WTC11 (cell line): ENCODE results near the gene GRN. TPM values are rescaled to one million over a fixed set of nuclear protein-coding genes. Genes with fewer than 3 reads are reported as not detected.

Source experiments
- ATAC-seq: fragments of 200-7000 bp; cut with Tn5 transposase; 2 replicates; pipeline ENCODE4 v1.10.0; 2021; ENCODE audit warnings: mild to moderate bottlenecking, moderate library complexity
- CTCF ChIA-PET: fragments of 300-600 bp; sonication (Branson Sonifier 250); formaldehyde crosslinking; loops from one replicate; lab custom pipeline; 2021; ENCODE audit warnings: antibody characterized with exemption; lab: Charles Lee
- POLR2A ChIA-PET: fragments of 350-600 bp; sonication (Branson Sonifier 250); formaldehyde crosslinking; loops from one replicate; lab custom pipeline; 2021; ENCODE audit warnings: antibody characterized with exemption; lab: Charles Lee
- DNase-seq: peaks from one replicate; pipeline ENCODE4 v3.0.0; 2021; ENCODE audit warnings: low spot score
- H3K27ac Mint-ChIP-seq: 2 replicates; pipeline ENCODE4 v1.8.0; 2021; ENCODE audit warnings: mixed read lengths
- H3K27me3 Mint-ChIP-seq: 2 replicates; pipeline ENCODE4 v1.8.0; 2021; ENCODE audit warnings: low read depth, mild to moderate bottlenecking, moderate library complexity, mixed read lengths
- H3K36me3 Mint-ChIP-seq: 2 replicates; pipeline ENCODE4 v1.8.0; 2021; ENCODE audit warnings: mixed read lengths
- H3K4me1 Mint-ChIP-seq: 2 replicates; pipeline ENCODE4 v1.8.0; 2022; ENCODE audit warnings: mixed read lengths
- H3K4me3 Mint-ChIP-seq: 2 replicates; pipeline ENCODE4 v1.8.0; 2021; ENCODE audit warnings: mild to moderate bottlenecking, moderate library complexity, mixed read lengths
- H3K9me3 Mint-ChIP-seq: 2 replicates; pipeline ENCODE4 v1.8.0; 2021; ENCODE audit warnings: mixed read lengths
- CREM ChIP-seq: sonication (generic); formaldehyde crosslinking; IDR thresholded peaks from 2 replicates; pipeline ENCODE4 v1.8.1; 2022; ENCODE audit warnings: mild to moderate bottlenecking, missing genetic modification reagents, moderate library complexity
- E2F1 ChIP-seq: sonication (generic); formaldehyde crosslinking; IDR thresholded peaks from 2 replicates; pipeline ENCODE4 v1.8.0; 2022; ENCODE audit warnings: mild to moderate bottlenecking, missing genetic modification reagents
- E2F5 ChIP-seq: sonication (generic); formaldehyde crosslinking; IDR thresholded peaks from 2 replicates; pipeline ENCODE4 v1.8.1; 2022; ENCODE audit warnings: mild to moderate bottlenecking, moderate library complexity, missing genetic modification reagents
- JAZF1 ChIP-seq: fragments of 250-450 bp; sonication (Bioruptor Pico); IDR thresholded peaks from 2 replicates; pipeline ENCODE4 v1.9.0; 2021; ENCODE audit warnings: moderate library complexity, mild to moderate bottlenecking, inconsistent platforms
- NFE2L1 ChIP-seq: sonication (generic); formaldehyde crosslinking; IDR thresholded peaks from 2 replicates; pipeline ENCODE4 v1.8.1; 2023; ENCODE audit warnings: missing genetic modification reagents
- PREB ChIP-seq: sonication (generic); formaldehyde crosslinking; IDR thresholded peaks from 2 replicates; pipeline ENCODE4 v1.8.1; 2022; ENCODE audit warnings: mild to moderate bottlenecking, missing genetic modification reagents, moderate library complexity, borderline replicate concordance
- RORB ChIP-seq: fragments of 250-450 bp; sonication (Bioruptor Pico); IDR thresholded peaks from 2 replicates; pipeline ENCODE4 v1.9.0; 2021; ENCODE audit warnings: mild to moderate bottlenecking
- SMAD4 ChIP-seq: sonication (generic); formaldehyde crosslinking; IDR thresholded peaks from 2 replicates; pipeline ENCODE4 v1.8.0; 2022; ENCODE audit warnings: mild to moderate bottlenecking, missing genetic modification reagents
- SP1 ChIP-seq: sonication (generic); formaldehyde crosslinking; conservative IDR thresholded peaks from 2 replicates; pipeline ENCODE4 v1.8.1; 2022; ENCODE audit warnings: missing genetic modification reagents
- TEAD1 ChIP-seq: sonication (generic); formaldehyde crosslinking; IDR thresholded peaks from 2 replicates; pipeline ENCODE4 v1.8.0; 2022; ENCODE audit warnings: mild to moderate bottlenecking, missing genetic modification reagents
- TP53 ChIP-seq: sonication (generic); formaldehyde crosslinking; IDR thresholded peaks from 2 replicates; pipeline ENCODE4 v1.8.1; 2023; ENCODE audit warnings: mild to moderate bottlenecking, missing genetic modification reagents
- ZNF138 ChIP-seq: sonication (generic); formaldehyde crosslinking; conservative IDR thresholded peaks from 2 replicates; pipeline ENCODE4 v1.8.1; 2022; ENCODE audit warnings: mild to moderate bottlenecking, moderate library complexity, missing genetic modification reagents
- ZNF219 ChIP-seq: sonication (generic); formaldehyde crosslinking; IDR thresholded peaks from 2 replicates; pipeline ENCODE4 v1.8.0; 2023; ENCODE audit warnings: missing genetic modification reagents, mild to moderate bottlenecking, borderline replicate concordance
- total RNA-seq: library from RNA; stranded (reverse); gene quantifications from 3 replicates; pipeline ENCODE4 v1.2.3, GENCODE V29; 2021
- TF ChIP-seq, protein P1 (sequence below): sonication (generic); formaldehyde crosslinking; IDR thresholded peaks from 2 replicates; pipeline ENCODE4 v1.8.1; 2023; ENCODE audit warnings: mild to moderate bottlenecking, missing genetic modification reagents, moderate library complexity
- TF ChIP-seq, protein P2 (sequence below): sonication (generic); formaldehyde crosslinking; IDR thresholded peaks from 2 replicates; pipeline ENCODE4 v1.8.1; 2022; ENCODE audit warnings: low read depth, missing genetic modification reagents, borderline replicate concordance
- TF ChIP-seq, protein P3 (sequence below): sonication (generic); formaldehyde crosslinking; IDR thresholded peaks from 2 replicates; pipeline ENCODE4 v1.8.1; 2023; ENCODE audit warnings: mild to moderate bottlenecking, missing genetic modification reagents
- TF ChIP-seq, protein P4 (sequence below): sonication (generic); formaldehyde crosslinking; IDR thresholded peaks from 2 replicates; pipeline ENCODE4 v1.8.0; 2022; ENCODE audit warnings: mild to moderate bottlenecking, missing genetic modification reagents
- TF ChIP-seq, protein P5 (sequence below): sonication (generic); formaldehyde crosslinking; IDR thresholded peaks from 2 replicates; pipeline ENCODE4 v1.8.0; 2023; ENCODE audit warnings: missing genetic modification reagents, mild to moderate bottlenecking, borderline replicate concordance
- TF ChIP-seq, protein P6 (sequence below): fragments of 250-450 bp; sonication (Bioruptor Pico); IDR thresholded peaks from 2 replicates; pipeline ENCODE4 v1.9.0; 2021; ENCODE audit warnings: moderate library complexity, mild to moderate bottlenecking, inconsistent platforms, borderline replicate concordance

Gene GRN
- total RNA-seq, 1 experiment from 2014 or later, result 177 TPM

GRCh38 chr17:44315760-44316731 lies 29.1 kb upstream of the GRN start:
- DNase-seq, result peak; percentile 95
- POLR2A ChIA-PET, result interaction anchor here (0.6 to 2.7 kb wide), 19 partner anchors 8 to 661 kb away, joined by 3 to 28 read pairs (median 3); partner anchors contain the start of genes HDAC5, RUNDC3A, TMUB2 and UBTF
- no peaks in the 10 kb centered on the region for H3K9me3 Mint-ChIP-seq
- TF ChIP-seq, protein P1, sequence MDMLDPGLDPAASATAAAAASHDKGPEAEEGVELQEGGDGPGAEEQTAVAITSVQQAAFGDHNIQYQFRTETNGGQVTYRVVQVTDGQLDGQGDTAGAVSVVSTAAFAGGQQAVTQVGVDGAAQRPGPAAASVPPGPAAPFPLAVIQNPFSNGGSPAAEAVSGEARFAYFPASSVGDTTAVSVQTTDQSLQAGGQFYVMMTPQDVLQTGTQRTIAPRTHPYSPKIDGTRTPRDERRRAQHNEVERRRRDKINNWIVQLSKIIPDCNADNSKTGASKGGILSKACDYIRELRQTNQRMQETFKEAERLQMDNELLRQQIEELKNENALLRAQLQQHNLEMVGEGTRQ (CRISPR knock-in tag), result no peak
- TF ChIP-seq, protein P2, sequence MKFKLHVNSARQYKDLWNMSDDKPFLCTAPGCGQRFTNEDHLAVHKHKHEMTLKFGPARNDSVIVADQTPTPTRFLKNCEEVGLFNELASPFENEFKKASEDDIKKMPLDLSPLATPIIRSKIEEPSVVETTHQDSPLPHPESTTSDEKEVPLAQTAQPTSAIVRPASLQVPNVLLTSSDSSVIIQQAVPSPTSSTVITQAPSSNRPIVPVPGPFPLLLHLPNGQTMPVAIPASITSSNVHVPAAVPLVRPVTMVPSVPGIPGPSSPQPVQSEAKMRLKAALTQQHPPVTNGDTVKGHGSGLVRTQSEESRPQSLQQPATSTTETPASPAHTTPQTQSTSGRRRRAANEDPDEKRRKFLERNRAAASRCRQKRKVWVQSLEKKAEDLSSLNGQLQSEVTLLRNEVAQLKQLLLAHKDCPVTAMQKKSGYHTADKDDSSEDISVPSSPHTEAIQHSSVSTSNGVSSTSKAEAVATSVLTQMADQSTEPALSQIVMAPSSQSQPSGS (CRISPR knock-in tag), result no peak
- no peak for TF ChIP-seq E2F1 (CRISPR knock-in tag)
- TF ChIP-seq, protein P3, sequence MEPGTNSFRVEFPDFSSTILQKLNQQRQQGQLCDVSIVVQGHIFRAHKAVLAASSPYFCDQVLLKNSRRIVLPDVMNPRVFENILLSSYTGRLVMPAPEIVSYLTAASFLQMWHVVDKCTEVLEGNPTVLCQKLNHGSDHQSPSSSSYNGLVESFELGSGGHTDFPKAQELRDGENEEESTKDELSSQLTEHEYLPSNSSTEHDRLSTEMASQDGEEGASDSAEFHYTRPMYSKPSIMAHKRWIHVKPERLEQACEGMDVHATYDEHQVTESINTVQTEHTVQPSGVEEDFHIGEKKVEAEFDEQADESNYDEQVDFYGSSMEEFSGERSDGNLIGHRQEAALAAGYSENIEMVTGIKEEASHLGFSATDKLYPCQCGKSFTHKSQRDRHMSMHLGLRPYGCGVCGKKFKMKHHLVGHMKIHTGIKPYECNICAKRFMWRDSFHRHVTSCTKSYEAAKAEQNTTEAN (CRISPR knock-in tag), result no peak
- no peak for TF ChIP-seq CREM (CRISPR knock-in tag)
- TF ChIP-seq RORB, result no peak
- TF ChIP-seq TEAD1 (CRISPR knock-in tag), result no peak
- peak; percentile 68 for TF ChIP-seq NFE2L1 (CRISPR knock-in tag)
- TF ChIP-seq, protein P4, sequence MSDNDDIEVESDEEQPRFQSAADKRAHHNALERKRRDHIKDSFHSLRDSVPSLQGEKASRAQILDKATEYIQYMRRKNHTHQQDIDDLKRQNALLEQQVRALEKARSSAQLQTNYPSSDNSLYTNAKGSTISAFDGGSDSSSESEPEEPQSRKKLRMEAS (CRISPR knock-in tag), result 0 out of 2 replicates have a peak, but pooled peaks have one; percentile 17
- TF ChIP-seq, protein P5, sequence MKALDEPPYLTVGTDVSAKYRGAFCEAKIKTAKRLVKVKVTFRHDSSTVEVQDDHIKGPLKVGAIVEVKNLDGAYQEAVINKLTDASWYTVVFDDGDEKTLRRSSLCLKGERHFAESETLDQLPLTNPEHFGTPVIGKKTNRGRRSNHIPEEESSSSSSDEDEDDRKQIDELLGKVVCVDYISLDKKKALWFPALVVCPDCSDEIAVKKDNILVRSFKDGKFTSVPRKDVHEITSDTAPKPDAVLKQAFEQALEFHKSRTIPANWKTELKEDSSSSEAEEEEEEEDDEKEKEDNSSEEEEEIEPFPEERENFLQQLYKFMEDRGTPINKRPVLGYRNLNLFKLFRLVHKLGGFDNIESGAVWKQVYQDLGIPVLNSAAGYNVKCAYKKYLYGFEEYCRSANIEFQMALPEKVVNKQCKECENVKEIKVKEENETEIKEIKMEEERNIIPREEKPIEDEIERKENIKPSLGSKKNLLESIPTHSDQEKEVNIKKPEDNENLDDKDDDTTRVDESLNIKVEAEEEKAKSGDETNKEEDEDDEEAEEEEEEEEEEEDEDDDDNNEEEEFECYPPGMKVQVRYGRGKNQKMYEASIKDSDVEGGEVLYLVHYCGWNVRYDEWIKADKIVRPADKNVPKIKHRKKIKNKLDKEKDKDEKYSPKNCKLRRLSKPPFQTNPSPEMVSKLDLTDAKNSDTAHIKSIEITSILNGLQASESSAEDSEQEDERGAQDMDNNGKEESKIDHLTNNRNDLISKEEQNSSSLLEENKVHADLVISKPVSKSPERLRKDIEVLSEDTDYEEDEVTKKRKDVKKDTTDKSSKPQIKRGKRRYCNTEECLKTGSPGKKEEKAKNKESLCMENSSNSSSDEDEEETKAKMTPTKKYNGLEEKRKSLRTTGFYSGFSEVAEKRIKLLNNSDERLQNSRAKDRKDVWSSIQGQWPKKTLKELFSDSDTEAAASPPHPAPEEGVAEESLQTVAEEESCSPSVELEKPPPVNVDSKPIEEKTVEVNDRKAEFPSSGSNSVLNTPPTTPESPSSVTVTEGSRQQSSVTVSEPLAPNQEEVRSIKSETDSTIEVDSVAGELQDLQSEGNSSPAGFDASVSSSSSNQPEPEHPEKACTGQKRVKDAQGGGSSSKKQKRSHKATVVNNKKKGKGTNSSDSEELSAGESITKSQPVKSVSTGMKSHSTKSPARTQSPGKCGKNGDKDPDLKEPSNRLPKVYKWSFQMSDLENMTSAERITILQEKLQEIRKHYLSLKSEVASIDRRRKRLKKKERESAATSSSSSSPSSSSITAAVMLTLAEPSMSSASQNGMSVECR, result peak; percentile 19; the same call in 1 of the 2 replicates
- TF ChIP-seq SMAD4, result no peak
- no peak for TF ChIP-seq SP1
- CTCF ChIA-PET, result interaction anchor here (0.5 to 6.6 kb wide), 22 partner anchors 8 to 207 kb away, joined by 3 to 77 read pairs (median 6); partner anchors contain the start of genes ASB16, ATXN7L3, FAM171A2 and GRN
- peaks cover 33% of the 10 kb centered on the region for H3K4me1 Mint-ChIP-seq
- H3K4me3 Mint-ChIP-seq, result peak overlapping the region; percentile 79
- H3K27ac Mint-ChIP-seq, result peak overlapping the region; percentile 6; the same call in 1 of the 2 replicates
- peaks cover 8% of the 10 kb centered on the region; the same call in 1 of the 2 replicates for H3K36me3 Mint-ChIP-seq
- ATAC-seq, result peak; percentile 90
- H3K27me3 Mint-ChIP-seq, result peaks cover 37% of the 10 kb centered on the region

DNA sequence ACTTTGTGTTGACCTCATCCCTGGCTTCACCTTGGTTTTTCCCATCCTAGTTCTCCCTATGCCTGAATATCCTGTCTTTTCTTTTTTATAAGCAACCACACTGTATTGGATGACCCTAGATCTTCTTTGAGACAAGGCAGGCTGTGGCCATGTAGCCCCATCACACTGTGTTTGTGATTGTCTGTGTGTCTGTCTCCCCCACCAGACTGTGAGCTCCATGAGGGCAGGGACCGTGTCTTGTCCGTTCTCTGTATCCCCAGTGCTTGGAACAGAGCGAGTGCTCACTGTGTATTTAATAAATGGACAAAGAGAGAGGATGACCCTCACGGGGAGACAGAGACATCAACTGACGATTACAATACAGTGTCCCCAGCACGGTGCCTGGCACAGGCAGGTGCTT lies 27.6 kb upstream of the GRN start:
- Mint-ChIP-seq H3K36me3 (peaks cover 17% of the 10 kb centered on the region), H3K4me3 (peak overlapping the region; percentile 79), H3K27me3 (peaks cover 37% of the 10 kb centered on the region), H3K27ac (no peak overlapping the region; the same call in 1 of the 2 replicates), H3K9me3 (no peaks in the 10 kb centered on the region), H3K4me1 (peaks cover 22% of the 10 kb centered on the region)
- no peak for ATAC-seq
- POLR2A ChIA-PET, result interaction anchor here (0.8 to 2.7 kb wide), 4 partner anchors 9 to 131 kb away, joined by 3 to 28 read pairs (median 7); partner anchors contain the start of genes RUNDC3A, TMUB2 and UBTF
- TF ChIP-seq, protein P4 (CRISPR knock-in tag), result no peak
- no peak for TF ChIP-seq TP53
- no peak for TF ChIP-seq PREB (CRISPR knock-in tag)
- TF ChIP-seq, protein P6, sequence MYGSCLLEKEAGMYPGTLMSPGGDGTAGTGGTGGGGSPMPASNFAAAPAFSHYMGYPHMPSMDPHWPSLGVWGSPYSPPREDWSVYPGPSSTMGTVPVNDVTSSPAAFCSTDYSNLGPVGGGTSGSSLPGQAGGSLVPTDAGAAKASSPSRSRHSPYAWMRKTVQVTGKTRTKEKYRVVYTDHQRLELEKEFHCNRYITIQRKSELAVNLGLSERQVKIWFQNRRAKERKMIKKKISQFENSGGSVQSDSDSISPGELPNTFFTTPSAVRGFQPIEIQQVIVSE (CRISPR knock-in tag), result no peak
- no peak for TF ChIP-seq E2F5
- TF ChIP-seq ZNF138 (CRISPR knock-in tag), result no peak
- TF ChIP-seq ZNF219 (CRISPR knock-in tag), result no peak
- no peak for TF ChIP-seq JAZF1
- CTCF ChIA-PET, result interaction anchor here (1.3 to 6.6 kb wide), 12 partner anchors 7 to 120 kb away, joined by 3 to 77 read pairs (median 12); partner anchors contain the start of genes FAM171A2, GRN, RUNDC3A and SLC25A39
- no peak for DNase-seq
